GM23338 (cell line): Measurements from ENCODE around the gene ADIRF. TPM values are rescaled to one million over a fixed set of nuclear protein-coding genes. Genes with fewer than 3 reads are reported as not detected.
A peak's percentile ranks its signal among the peaks of the same experiment; 100 is the strongest.

ENCODE experiments used
- ATAC-seq: fragments of 200-7000 bp; cut with Tn5 transposase; 3 replicates; pipeline ENCODE4 v1.9.1; 2020
- DNase-seq: peaks from one replicate; pipeline ENCODE4 v3.0.0-alpha.2; 2015; ENCODE audit warnings: low spot score
- H2AFZ ChIP-seq: fragments of 200-600 bp; sonication (generic); 2 replicates; pipeline ENCODE4 v1.8.0; 2016; ENCODE audit warnings: antibody characterized with exemption, mild to moderate bottlenecking, moderate library complexity
- H3F3A ChIP-seq: fragments of 200-600 bp; sonication (generic); replicated peaks from 2 replicates; pipeline ENCODE4 v1.8.0; 2017; ENCODE audit warnings: antibody characterized with exemption, mixed run types, low read depth
- H3K27ac ChIP-seq: fragments of 200-600 bp; sonication (generic); 2 replicates; pipeline ENCODE4 v1.6.1; 2016; ENCODE audit warnings: low read depth
- H3K27me3 ChIP-seq: fragments of 200-600 bp; sonication (generic); 2 replicates; pipeline ENCODE4 v1.8.0; 2016; ENCODE audit warnings: mild to moderate bottlenecking, mixed run types, moderate library complexity; ENCODE audit not compliant: insufficient read depth
- H3K36me3 ChIP-seq: fragments of 200-600 bp; sonication (generic); 2 replicates; pipeline ENCODE4 v1.8.0; 2016; ENCODE audit warnings: mild to moderate bottlenecking; ENCODE audit not compliant: insufficient read depth
- H3K4me1 ChIP-seq: fragments of 200-600 bp; sonication (generic); 2 replicates; pipeline ENCODE4 v1.8.0; 2016; ENCODE audit warnings: mild to moderate bottlenecking, moderate library complexity; ENCODE audit not compliant: insufficient read depth
- H3K4me2 ChIP-seq: fragments of 200-600 bp; sonication (generic); 2 replicates; pipeline ENCODE4 v1.7.1; 2017; ENCODE audit warnings: mixed run types
- H3K4me3 ChIP-seq: fragments of 200-600 bp; sonication (generic); 2 replicates; pipeline ENCODE4 v1.6.1; 2016; ENCODE audit warnings: mixed run types
- H3K79me2 ChIP-seq: fragments of 200-600 bp; sonication (generic); replicated peaks from 2 replicates; pipeline ENCODE4 v1.8.0; 2017; ENCODE audit warnings: mild to moderate bottlenecking; ENCODE audit not compliant: insufficient read depth
- H3K9me2 ChIP-seq: fragments of 200-600 bp; sonication (generic); 2 replicates; pipeline ENCODE4 v1.8.0; 2017; ENCODE audit not compliant: insufficient read depth
- H4K20me1 ChIP-seq: fragments of 200-600 bp; sonication (generic); replicated peaks from 2 replicates; pipeline ENCODE4 v1.8.0; 2017; ENCODE audit warnings: mild to moderate bottlenecking; ENCODE audit not compliant: insufficient read depth
- H3K27ac Mint-ChIP-seq: 2 replicates; pipeline ENCODE4 v1.8.0; 2020; ENCODE audit warnings: inconsistent platforms, mild to moderate bottlenecking, moderate library complexity, mixed read lengths
- H3K27me3 Mint-ChIP-seq: 3 replicates; pipeline ENCODE4 v1.8.0; 2022; ENCODE audit warnings: low read depth, mild to moderate bottlenecking, moderate library complexity, mixed read lengths, inconsistent platforms; ENCODE audit not compliant: insufficient read depth, poor library complexity
- H3K36me3 Mint-ChIP-seq: 3 replicates; pipeline ENCODE4 v1.8.0; 2021; ENCODE audit warnings: low read depth, mild to moderate bottlenecking, inconsistent platforms, moderate library complexity, mixed read lengths
- H3K4me1 Mint-ChIP-seq: 3 replicates; pipeline ENCODE4 v1.8.0; 2020; ENCODE audit warnings: mild to moderate bottlenecking, inconsistent platforms, mixed read lengths
- H3K4me3 Mint-ChIP-seq: 3 replicates; pipeline ENCODE4 v1.8.0; 2021; ENCODE audit warnings: moderate library complexity, mild to moderate bottlenecking, inconsistent platforms, mixed read lengths
- H3K9me3 Mint-ChIP-seq: 3 replicates; pipeline ENCODE4 v1.8.0; 2020; ENCODE audit warnings: moderate library complexity, mild to moderate bottlenecking, inconsistent platforms, mixed read lengths
- CTCF ChIP-seq, 2 experiments: fragments of 200-600 bp in 1 of 2; sonication (generic) in 1 of 2; conservative IDR thresholded peaks; 2 replicates each; pipeline versions ENCODE4 v1.5.1 to v1.6.1; 2016 to 2017; ENCODE audit warnings: antibody characterized with exemption in 2 of 2, low read depth in 2 of 2, mild to moderate bottlenecking in 2 of 2, moderate library complexity in 1 of 2
- ETS1 ChIP-seq: IDR thresholded peaks from 2 replicates; pipeline ENCODE4 v1.6.1; 2016; ENCODE audit warnings: antibody characterized with exemption
- EZH2 ChIP-seq: fragments of 200-600 bp; sonication (generic); IDR thresholded peaks from one replicate; pipeline ENCODE4 v1.8.0; 2017; ENCODE audit warnings: antibody characterized with exemption, mild to moderate bottlenecking, low read depth; ENCODE audit not compliant: unreplicated experiment
- REST ChIP-seq: IDR thresholded peaks from one replicate; pipeline ENCODE4 v1.6.1; 2018; ENCODE audit warnings: antibody characterized with exemption; ENCODE audit not compliant: unreplicated experiment
- ZNF114 ChIP-seq: fragments of 250-450 bp; sonication (Bioruptor Pico); IDR thresholded peaks from 2 replicates; pipeline ENCODE4 v1.5.0; 2020; ENCODE audit warnings: mild to moderate bottlenecking, moderate library complexity
- polyA plus RNA-seq: library from polyadenylated mRNA; unstranded; fragments of >200 nt; fragmentation: Nextera tagmentation; extraction: Ambion mirVana; gene quantifications from 2 replicates; pipeline ENCODE4 v1.2.1, GENCODE V29; 2016
- total RNA-seq: library from RNA; depleted of rRNA; stranded (reverse); fragments of >200 nt; shearing (Covaris generic); gene quantifications from 2 replicates; pipeline ENCODE4 v1.2.3, GENCODE V29; 2014

The ADIRF gene
- total and polyA plus RNA-seq, 2 experiments from 2014 or later, result 1.7 TPM; not detected in 1

DNA sequence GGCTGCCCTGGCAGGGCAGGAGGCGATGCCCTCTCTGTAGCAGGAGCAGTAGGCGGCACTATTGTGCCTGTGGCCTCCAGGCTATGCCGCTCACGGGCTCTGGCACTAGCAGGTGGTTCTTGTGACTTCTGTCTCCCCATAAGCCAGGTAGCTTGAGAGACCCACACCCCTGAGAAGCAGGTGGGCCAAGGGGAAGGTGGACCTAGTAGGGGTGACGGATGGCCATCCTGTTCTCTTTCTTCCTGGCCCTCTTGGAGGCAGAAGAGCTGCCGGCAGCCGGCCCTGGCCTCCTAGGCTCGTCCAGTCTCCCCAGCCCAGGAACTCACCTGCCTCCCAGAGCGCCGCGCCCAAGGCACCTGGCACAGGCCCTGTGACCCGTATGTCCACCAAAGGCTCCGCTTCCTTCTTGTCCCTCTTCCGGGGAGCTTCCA lies 26.3 kb upstream of the ADIRF start:
- peaks cover 36% of the 10 kb centered on the region for H3K27me3 Mint-ChIP-seq
- no peaks in the 10 kb centered on the region for H3K36me3 Mint-ChIP-seq
- H3K9me3 Mint-ChIP-seq, result peaks cover 1% of the 10 kb centered on the region; the same call in 2 of the 3 replicates
- ATAC-seq (no peak), DNase-seq (no peak)
- no peak overlapping the region for H3K4me3 Mint-ChIP-seq
- H3K9me2 ChIP-seq, result no peaks in the 10 kb centered on the region
- no peak overlapping the region for H3K27ac ChIP-seq
- no peak overlapping the region; the same call in 1 of the 2 replicates for H2AFZ ChIP-seq
- H3K4me1 Mint-ChIP-seq, result peaks cover 14% of the 10 kb centered on the region
- H3K36me3 ChIP-seq, result no peaks in the 10 kb centered on the region
- no peaks in the 10 kb centered on the region for H4K20me1 ChIP-seq
- H3K4me3 ChIP-seq, result no peak overlapping the region
- H3F3A ChIP-seq, result no peaks in the 10 kb centered on the region
- no peaks in the 10 kb centered on the region for H3K79me2 ChIP-seq
- H3K27ac Mint-ChIP-seq, result no peak overlapping the region
- peaks cover 8% of the 10 kb centered on the region; the same call in 1 of the 2 replicates for H3K27me3 ChIP-seq
- H3K4me2 ChIP-seq, result no peak overlapping the region
- H3K4me1 ChIP-seq, result peaks cover 6% of the 10 kb centered on the region; the same call in 1 of the 2 replicates
- TF ChIP-seq ETS1, result no peak
- peak in 1 of 2 experiments; percentile 14; a peak in 1 of 4 replicates for TF ChIP-seq CTCF (conservative IDR thresholded peaks at IDR 0.05; ENCODE audit: low read depth in 2 of 2)

GRCh38 chr10:86942441-86943315 lies 25.6 kb upstream of the ADIRF start:
- no peak overlapping the region for H3K4me3 Mint-ChIP-seq
- no peak overlapping the region for H3K4me2 ChIP-seq
- H3K9me3 Mint-ChIP-seq, result peaks cover 3% of the 10 kb centered on the region; the same call in 2 of the 3 replicates
- ATAC-seq (peak; percentile 19), DNase-seq (peak; percentile 77)
- H3F3A ChIP-seq, result no peaks in the 10 kb centered on the region
- peaks cover 8% of the 10 kb centered on the region; the same call in 1 of the 2 replicates for H3K27me3 ChIP-seq
- H3K27me3 Mint-ChIP-seq, result peaks cover 33% of the 10 kb centered on the region
- H3K4me1 ChIP-seq, result peaks cover 6% of the 10 kb centered on the region; the same call in 1 of the 2 replicates
- no peaks in the 10 kb centered on the region for H3K9me2 ChIP-seq
- H3K4me3 ChIP-seq, result no peak overlapping the region
- H3K27ac Mint-ChIP-seq, result no peak overlapping the region
- H3K27ac ChIP-seq, result no peak overlapping the region
- H3K36me3 ChIP-seq, result no peaks in the 10 kb centered on the region
- H2AFZ ChIP-seq, result peak overlapping the region; percentile 59
- H3K36me3 Mint-ChIP-seq, result no peaks in the 10 kb centered on the region
- H4K20me1 ChIP-seq, result no peaks in the 10 kb centered on the region
- peaks cover 15% of the 10 kb centered on the region for H3K4me1 Mint-ChIP-seq
- no peaks in the 10 kb centered on the region for H3K79me2 ChIP-seq
- TF ChIP-seq EZH2 (no peak), REST (no peak), CTCF (conservative IDR thresholded peaks at IDR 0.05; ENCODE audit: low read depth in 2 of 2) (peak in 1 of 2 experiments; percentile 41; a peak in 2 of 4 replicates), ZNF114 (CRISPR knock-in tag) (no peak)
